HCT116 (cell line): ENCODE measurements around the gene TPD52L2. TPM values are rescaled to one million over a fixed set of nuclear protein-coding genes. Genes with fewer than 3 reads are reported as not detected.
"Not testable (repeated sequence)": the region's sequence is repeated elsewhere in the genome, so short reads cannot be mapped to it uniquely, and the experiment has no call there.

Source experiments
- ATAC-seq: fragments of 200-7000 bp; cut with Tn5 transposase; 2 replicates; pipeline ENCODE4 v1.9.1; 2020; ENCODE audit warnings: mild to moderate bottlenecking, moderate library complexity
- BruUV-seq: library from RNA; stranded (reverse); fragments of 400-500 nt; replicated peaks from 2 replicates; lab custom pipeline; 2021; lab: Mats Ljungman, UMichigan
- CTCF ChIA-PET: fragments of 300-600 bp; sonication (Branson Sonifier 250); formaldehyde crosslinking; loops from one replicate; lab custom pipeline; 2021; ENCODE audit warnings: antibody characterized with exemption; lab: Charles Lee
- POLR2A ChIA-PET: fragments of 300-600, 350-600 bp; sonication (Branson Sonifier 250); formaldehyde crosslinking; loops from one replicate; lab custom pipeline; 2021; ENCODE audit warnings: antibody characterized with exemption; lab: Charles Lee
- RAD21 ChIA-PET, 2 experiments: fragments of 300-600 bp; sonication (Branson Sonifier 250); formaldehyde crosslinking; loops; one replicate each; lab custom pipeline; 2023; ENCODE audit warnings: low total read pairs in 2 of 2; ENCODE audit not compliant: uncharacterized antibody in 2 of 2, unreplicated experiment in 2 of 2, low non-redundant PET in 1 of 2; lab: Charles Lee
- DNase-seq: peaks from one replicate; pipeline ENCODE4 v3.0.0-alpha.2; 2010; ENCODE audit warnings: low read depth, low spot score
- H2AFZ ChIP-seq: fragments of 200-600 bp; shearing (Covaris generic), sonication (generic); 2 replicates; pipeline ENCODE4 v1.6.1; 2017; ENCODE audit warnings: low read depth, mixed run types, mixed read lengths, antibody characterized with exemption, low read length; ENCODE audit not compliant: poor library complexity, severe bottlenecking
- H3K27ac ChIP-seq: 2 replicates; pipeline ENCODE4 v1.5.1; 2012; ENCODE audit warnings: low read depth, low read length
- H3K27me3 ChIP-seq: fragments of 200-600 bp; sonication (generic); 2 replicates; pipeline ENCODE4 v1.6.1; 2016; ENCODE audit warnings: mixed run types, low read length, mixed read lengths; ENCODE audit not compliant: insufficient read depth
- H3K36me3 ChIP-seq, 2 experiments: fragments of 200-500 bp in 1 of 2; fragments of 200-600 bp in 1 of 2; sonication (Bioruptor generic) in 1 of 2; sonication (generic) in 1 of 2; 2 replicates each; pipeline versions ENCODE4 v1.5.1 to v1.6.1; 2014 to 2016; ENCODE audit warnings: low read length in 2 of 2, inconsistent platforms in 1 of 2, mixed read lengths in 1 of 2, mixed run types in 1 of 2; ENCODE audit not compliant: insufficient read depth in 2 of 2, control insufficient read depth in 1 of 2
- H3K4me1 ChIP-seq, 2 experiments: fragments of 200-600 bp in 1 of 2; sonication (generic) in 1 of 2; 2 replicates each; pipeline versions ENCODE4 v1.5.1 to v1.6.1; 2012 to 2017; ENCODE audit warnings: low read length in 2 of 2, inconsistent platforms in 1 of 2, mild to moderate bottlenecking in 1 of 2, mixed read lengths in 1 of 2, mixed run types in 1 of 2, moderate library complexity in 1 of 2; ENCODE audit not compliant: insufficient read depth in 2 of 2, control insufficient read depth in 1 of 2
- H3K4me2 ChIP-seq: fragments of 200-600 bp; sonication (generic); 2 replicates; pipeline ENCODE4 v1.6.1; 2017; ENCODE audit warnings: mixed run types, low read length, mixed read lengths
- H3K4me3 ChIP-seq, 2 experiments: fragments of 200-600 bp in 1 of 2; sonication (generic) in 1 of 2; replicated peaks in 1 of 2; 2 replicates each; pipeline ENCODE4 v1.5.1; 2011 to 2016; ENCODE audit warnings: low read length in 2 of 2, control low read depth in 1 of 2, low read depth in 1 of 2, mild to moderate bottlenecking in 1 of 2, mixed read lengths in 1 of 2, mixed run types in 1 of 2
- H3K79me2 ChIP-seq: fragments of 200-600 bp; sonication (generic); 2 replicates; pipeline ENCODE4 v1.6.1; 2017; ENCODE audit warnings: mild to moderate bottlenecking, mixed run types, low read length, moderate library complexity, mixed read lengths; ENCODE audit not compliant: insufficient read depth
- H3K9ac ChIP-seq: fragments of 200-600 bp; sonication (generic); 2 replicates; pipeline ENCODE4 v1.6.1; 2016; ENCODE audit warnings: low read length, mixed read lengths
- H3K9me2 ChIP-seq: fragments of 200-600 bp; sonication (generic), shearing (Covaris generic); 2 replicates; pipeline ENCODE4 v1.6.1; 2017; ENCODE audit warnings: mixed run types, mild to moderate bottlenecking, moderate library complexity; ENCODE audit not compliant: insufficient read depth
- H3K9me3 ChIP-seq, 2 experiments: fragments of 200-500 bp in 1 of 2; fragments of 200-600 bp in 1 of 2; sonication (Bioruptor generic) in 1 of 2; sonication (generic) in 1 of 2; 2 replicates each; pipeline ENCODE4 v1.6.1; 2014 to 2017; ENCODE audit warnings: low read length in 2 of 2, mixed read lengths in 2 of 2, inconsistent platforms in 1 of 2, low read depth in 1 of 2, mild to moderate bottlenecking in 1 of 2, mixed run types in 1 of 2, moderate library complexity in 1 of 2; ENCODE audit not compliant: control insufficient read depth in 1 of 2, insufficient read depth in 1 of 2
- H4K20me1 ChIP-seq: fragments of 200-600 bp; sonication (generic), shearing (Covaris generic); 2 replicates; pipeline ENCODE4 v1.6.1; 2017; ENCODE audit warnings: mixed run types, mild to moderate bottlenecking, moderate library complexity; ENCODE audit not compliant: insufficient read depth
- CBX3 ChIP-seq: IDR thresholded peaks from 2 replicates; pipeline ENCODE4 v1.6.1; 2012; ENCODE audit warnings: low read depth
- JUND ChIP-seq: IDR thresholded peaks from 2 replicates; pipeline ENCODE4 v1.6.1; 2012
- POLR2A ChIP-seq: IDR thresholded peaks from 2 replicates; pipeline ENCODE4 v1.7.0; 2011; ENCODE audit warnings: borderline replicate concordance; ENCODE audit not compliant: insufficient read depth, insufficient read length; ENCODE audit errors: extremely low read depth
- POLR2AphosphoS5 ChIP-seq: IDR thresholded peaks from 2 replicates; pipeline ENCODE4 v1.6.1; 2011; ENCODE audit warnings: mild to moderate bottlenecking, low read depth, low read length, moderate library complexity
- REST ChIP-seq: IDR thresholded peaks from 2 replicates; pipeline ENCODE4 v1.6.1; 2012; ENCODE audit warnings: low read depth
- SIN3A ChIP-seq: IDR thresholded peaks from 2 replicates; pipeline ENCODE4 v1.6.1; 2012; ENCODE audit warnings: low read depth
- SRF ChIP-seq: IDR thresholded peaks from 2 replicates; pipeline ENCODE4 v1.6.1; 2012; ENCODE audit warnings: low read depth
- TCF7L2 ChIP-seq: IDR thresholded peaks from 2 replicates; pipeline ENCODE4 v1.7.0; 2011; ENCODE audit warnings: borderline replicate concordance, inconsistent platforms; ENCODE audit not compliant: insufficient read depth, insufficient read length; ENCODE audit errors: extremely low read depth
- YY1 ChIP-seq: IDR thresholded peaks from 2 replicates; pipeline ENCODE4 v1.6.1; 2011; ENCODE audit warnings: low read length, low read depth, moderate library complexity, mild to moderate bottlenecking; ENCODE audit not compliant: insufficient replicate concordance; ENCODE audit errors: extremely low read depth
- ZBTB33 ChIP-seq: IDR thresholded peaks from 2 replicates; pipeline ENCODE4 v1.6.1; 2011; ENCODE audit warnings: mild to moderate bottlenecking, low read length, moderate library complexity; ENCODE audit not compliant: insufficient replicate concordance; ENCODE audit errors: extremely low read depth
- ZFX ChIP-seq: fragments of 450-650 bp; IDR thresholded peaks from 2 replicates; pipeline ENCODE4 v1.6.1; 2017
- intact Hi-C: fragments of 100-400 bp; cut with micrococcal nuclease; formaldehyde crosslinking; loops from 2 replicates; pipeline ENCODE4 v1.10.0; 2022
- total RNA-seq: library from RNA; stranded (reverse); gene quantifications from one replicate; pipeline ENCODE4 v1.2.1, GENCODE V29; 2021; ENCODE audit not compliant: unreplicated experiment

TPD52L2 gene
- total RNA-seq, 1 experiment from 2014 or later, result 149 TPM

- BruUV-seq, result TSS peak; percentile 79
- peaks cover 9 to 28% of the 10 kb centered on the region in 2 experiments for H3K36me3 ChIP-seq
- H3K9me3 ChIP-seq, result no peaks in the 10 kb centered on the region
- RAD21 ChIA-PET, result interaction anchor here (1.0 to 1.7 kb wide), 4 partner anchors 157 to 327 kb away, joined by 3 to 8 read pairs (median 5); partner anchors contain the start of genes ARFRP1 (in 1 of the 2) and ZGPAT (in 1 of the 2)
- CTCF ChIA-PET, result interaction anchor here (0.9 to 2.5 kb wide), 8 partner anchors 29 to 327 kb away, joined by 3 to 20 read pairs (median 5); partner anchors contain the start of genes ARFRP1, PTK6, TCEA2 and ZGPAT
- ATAC-seq (no peak), DNase-seq (no peak)
- H3K4me2 ChIP-seq, result peak overlapping the region; percentile 88
- POLR2A ChIA-PET, result interaction anchor here (0.6 to 3.2 kb wide), 17 partner anchors 10 to 327 kb away, joined by 3 to 15 read pairs (median 4); partner anchors contain the start of genes ARFRP1, DNAJC5, PRPF6 and PTK6
- peak overlapping the region; percentile 86 to 100 for H3K4me3 ChIP-seq
- H3K27ac ChIP-seq, result peak overlapping the region; percentile 93
- peaks cover 57% of the 10 kb centered on the region for H3K79me2 ChIP-seq
- peak overlapping the region; percentile 100 for H3K9ac ChIP-seq
- intact Hi-C loops, result loop anchor here (1.0 to 10.0 kb wide), 5 partner anchors 78 to 326 kb away; partner anchors contain the start of genes LIME1, SAMD10 and SLC2A4RG
- no peak overlapping the region for H2AFZ ChIP-seq
- H3K4me1 ChIP-seq, result peaks cover 14 to 19% of the 10 kb centered on the region in 2 experiments
- H3K27me3 ChIP-seq, result no peaks in the 10 kb centered on the region
- TF ChIP-seq ZBTB33 (no peak), SIN3A (no peak), CBX3 (no peak), ZFX (no peak), JUND (no peak), REST (no peak), POLR2AphosphoS5 (no peak), SRF (no peak), YY1 (no peak), TCF7L2 (no peak), POLR2A (no peak)
- no peaks in the 10 kb centered on the region for H3K9me2 ChIP-seq
- H4K20me1 ChIP-seq, result no peaks in the 10 kb centered on the region
Measured at GRCh38 chr20:63864545-63864977, 509 bp upstream of the TPD52L2 start.

GRCh38 chr20:63867042-63867441 is 2.0 kb downstream of the TPD52L2 start:
- H2AFZ ChIP-seq, H3K27me3 ChIP-seq, H3K9me2 ChIP-seq, DNase-seq, H3K9me3 ChIP-seq, BruUV-seq, H4K20me1 ChIP-seq, ATAC-seq: not testable (repeated sequence)
- Histone ChIP-seq H3K36me3 (peaks cover 20 to 39% of the 10 kb centered on the region in 2 experiments), H3K27ac (peak overlapping the region; percentile 95), H3K9ac (peak overlapping the region; percentile 100), H3K4me3 (peak overlapping the region; percentile 98 to 100), H3K4me2 (peak overlapping the region; percentile 88), H3K4me1 (peaks cover 14 to 19% of the 10 kb centered on the region in 2 experiments), H3K79me2 (peaks cover 81% of the 10 kb centered on the region)
- intact Hi-C loops, result loop anchor here (10.0 kb wide), 2 partner anchors 108 to 132 kb away; partner anchors contain the start of genes LIME1, SAMD10 and SLC2A4RG
- ChIA-PET RAD21 (interaction anchor here (0.7 kb wide), 4 partner anchors 45 to 164 kb away, joined by 3 to 9 read pairs (median 3); no protein-coding TSS in a partner anchor), POLR2A (interaction anchor here (0.7 to 3.2 kb wide), 4 partner anchors 9 to 330 kb away, joined by 3 to 15 read pairs (median 4); partner anchors contain the start of genes ARFRP1, PTK6 and ZGPAT), CTCF (interaction anchor here (0.8 to 2.5 kb wide), 4 partner anchors 160 to 329 kb away, joined by 3 to 20 read pairs (median 4); partner anchors contain the start of genes ARFRP1, PTK6 and ZGPAT)
